GM23338 (cell line): Measurements from ENCODE around the gene KRTAP20-1. TPM values are rescaled to one million over a fixed set of nuclear protein-coding genes. Genes with fewer than 3 reads are reported as not detected.

ENCODE experiments used
- ATAC-seq: fragments of 200-7000 bp; cut with Tn5 transposase; 3 replicates; pipeline ENCODE4 v1.9.1; 2020
- DNase-seq: peaks from one replicate; pipeline ENCODE4 v3.0.0-alpha.2; 2015; ENCODE audit warnings: low spot score
- H2AFZ ChIP-seq: fragments of 200-600 bp; sonication (generic); 2 replicates; pipeline ENCODE4 v1.8.0; 2016; ENCODE audit warnings: antibody characterized with exemption, mild to moderate bottlenecking, moderate library complexity
- H3F3A ChIP-seq: fragments of 200-600 bp; sonication (generic); replicated peaks from 2 replicates; pipeline ENCODE4 v1.8.0; 2017; ENCODE audit warnings: antibody characterized with exemption, mixed run types, low read depth
- H3K27ac ChIP-seq: fragments of 200-600 bp; sonication (generic); 2 replicates; pipeline ENCODE4 v1.6.1; 2016; ENCODE audit warnings: low read depth
- H3K27me3 ChIP-seq: fragments of 200-600 bp; sonication (generic); 2 replicates; pipeline ENCODE4 v1.8.0; 2016; ENCODE audit warnings: mild to moderate bottlenecking, mixed run types, moderate library complexity; ENCODE audit not compliant: insufficient read depth
- H3K36me3 ChIP-seq: fragments of 200-600 bp; sonication (generic); 2 replicates; pipeline ENCODE4 v1.8.0; 2016; ENCODE audit warnings: mild to moderate bottlenecking; ENCODE audit not compliant: insufficient read depth
- H3K4me1 ChIP-seq: fragments of 200-600 bp; sonication (generic); 2 replicates; pipeline ENCODE4 v1.8.0; 2016; ENCODE audit warnings: mild to moderate bottlenecking, moderate library complexity; ENCODE audit not compliant: insufficient read depth
- H3K4me2 ChIP-seq: fragments of 200-600 bp; sonication (generic); 2 replicates; pipeline ENCODE4 v1.7.1; 2017; ENCODE audit warnings: mixed run types
- H3K4me3 ChIP-seq: fragments of 200-600 bp; sonication (generic); 2 replicates; pipeline ENCODE4 v1.6.1; 2016; ENCODE audit warnings: mixed run types
- H3K79me2 ChIP-seq: fragments of 200-600 bp; sonication (generic); replicated peaks from 2 replicates; pipeline ENCODE4 v1.8.0; 2017; ENCODE audit warnings: mild to moderate bottlenecking; ENCODE audit not compliant: insufficient read depth
- H3K9me2 ChIP-seq: fragments of 200-600 bp; sonication (generic); 2 replicates; pipeline ENCODE4 v1.8.0; 2017; ENCODE audit not compliant: insufficient read depth
- H4K20me1 ChIP-seq: fragments of 200-600 bp; sonication (generic); replicated peaks from 2 replicates; pipeline ENCODE4 v1.8.0; 2017; ENCODE audit warnings: mild to moderate bottlenecking; ENCODE audit not compliant: insufficient read depth
- H3K27ac Mint-ChIP-seq: 2 replicates; pipeline ENCODE4 v1.8.0; 2020; ENCODE audit warnings: inconsistent platforms, mild to moderate bottlenecking, moderate library complexity, mixed read lengths
- H3K27me3 Mint-ChIP-seq: 3 replicates; pipeline ENCODE4 v1.8.0; 2022; ENCODE audit warnings: low read depth, mild to moderate bottlenecking, moderate library complexity, mixed read lengths, inconsistent platforms; ENCODE audit not compliant: insufficient read depth, poor library complexity
- H3K36me3 Mint-ChIP-seq: 3 replicates; pipeline ENCODE4 v1.8.0; 2021; ENCODE audit warnings: low read depth, mild to moderate bottlenecking, inconsistent platforms, moderate library complexity, mixed read lengths
- H3K4me1 Mint-ChIP-seq: 3 replicates; pipeline ENCODE4 v1.8.0; 2020; ENCODE audit warnings: mild to moderate bottlenecking, inconsistent platforms, mixed read lengths
- H3K4me3 Mint-ChIP-seq: 3 replicates; pipeline ENCODE4 v1.8.0; 2021; ENCODE audit warnings: moderate library complexity, mild to moderate bottlenecking, inconsistent platforms, mixed read lengths
- H3K9me3 Mint-ChIP-seq: 3 replicates; pipeline ENCODE4 v1.8.0; 2020; ENCODE audit warnings: moderate library complexity, mild to moderate bottlenecking, inconsistent platforms, mixed read lengths
- CREB1 ChIP-seq: fragments of 250-450 bp; sonication (Bioruptor Pico); IDR thresholded peaks from 2 replicates; pipeline ENCODE4 v1.5.0; 2020; ENCODE audit warnings: low read depth, mild to moderate bottlenecking, moderate library complexity
- CTCF ChIP-seq, 2 experiments: fragments of 200-600 bp in 1 of 2; sonication (generic) in 1 of 2; conservative IDR thresholded peaks; 2 replicates each; pipeline versions ENCODE4 v1.5.1 to v1.6.1; 2016 to 2017; ENCODE audit warnings: antibody characterized with exemption in 2 of 2, low read depth in 2 of 2, mild to moderate bottlenecking in 2 of 2, moderate library complexity in 1 of 2
- ETS1 ChIP-seq: IDR thresholded peaks from 2 replicates; pipeline ENCODE4 v1.6.1; 2016; ENCODE audit warnings: antibody characterized with exemption
- JUNB ChIP-seq: IDR thresholded peaks from one replicate; pipeline ENCODE4 v1.6.1; 2016; ENCODE audit warnings: antibody characterized with exemption; ENCODE audit not compliant: unreplicated experiment
- NANOG ChIP-seq: IDR thresholded peaks from 2 replicates; pipeline ENCODE4 v1.6.1; 2016; ENCODE audit warnings: antibody characterized with exemption, borderline replicate concordance
- ZNF331 ChIP-seq: fragments of 250-450 bp; sonication (Bioruptor Pico); IDR thresholded peaks from 2 replicates; pipeline ENCODE4 v1.5.0; 2020; ENCODE audit warnings: low read depth, mild to moderate bottlenecking, moderate library complexity
- ZNF462 ChIP-seq: fragments of 250-450 bp; sonication (Bioruptor Pico); IDR thresholded peaks from 2 replicates; pipeline ENCODE4 v1.5.0; 2020; ENCODE audit warnings: mild to moderate bottlenecking, moderate library complexity
- polyA plus RNA-seq: library from polyadenylated mRNA; unstranded; fragments of >200 nt; fragmentation: Nextera tagmentation; extraction: Ambion mirVana; gene quantifications from 2 replicates; pipeline ENCODE4 v1.2.1, GENCODE V29; 2016
- total RNA-seq: library from RNA; depleted of rRNA; stranded (reverse); fragments of >200 nt; shearing (Covaris generic); gene quantifications from 2 replicates; pipeline ENCODE4 v1.2.3, GENCODE V29; 2014

The KRTAP20-1 gene
- total and polyA plus RNA-seq, 2 experiments from 2014 or later: not detected

- no peak for TF ChIP-seq ZNF462
- no peak for TF ChIP-seq ETS1
- TF ChIP-seq ZNF331: no peak
- no peak for TF ChIP-seq JUNB
- TF ChIP-seq NANOG: no peak
- TF ChIP-seq CREB1 (CRISPR knock-in tag): no peak
These were observed 13.0 kb downstream of the KRTAP20-1 start (continued) for GRCh38 chr21:30629200-30629599.

- Histone ChIP-seq H4K20me1 (no peaks in the 10 kb centered on the region), H3K4me3 (no peak within 1 kb of the TSS), H3K4me1 (no peaks in the 10 kb centered on the region), H3F3A (no peaks in the 10 kb centered on the region), H3K36me3 (no peaks in the 10 kb centered on the region), H2AFZ (no peak within 1 kb of the TSS), H3K27ac (no peak within 1 kb of the TSS), H3K9me2 (no peaks in the 10 kb centered on the region; the same call in 1 of the 2 replicates), H3K4me2 (no peak within 1 kb of the TSS), H3K27me3 (no peaks in the 10 kb centered on the region), H3K79me2 (no peaks in the 10 kb centered on the region)
- Mint-ChIP-seq H3K27me3 (peaks cover 2% of the 10 kb centered on the region), H3K36me3 (no peaks in the 10 kb centered on the region), H3K4me1 (no peaks in the 10 kb centered on the region), H3K27ac (no peak within 1 kb of the TSS), H3K9me3 (no peaks in the 10 kb centered on the region; the same call in 2 of the 3 replicates), H3K4me3 (no peak within 1 kb of the TSS)
- DNase-seq (no peak), ATAC-seq (no peak)
- TF ChIP-seq CTCF (conservative IDR thresholded peaks at IDR 0.05; ENCODE audit: low read depth in 2 of 2) (no peak), ZNF462 (no peak)
These were observed 18.7 kb downstream of the KRTAP20-1 start, which contains the start of gene KRTAP20-2 for GRCh38 chr21:30634906-30635305. Gene KRTAP20-2, plus strand, starts transcription at chr21:30635206. Its CDS starts 58 bp downstream, at chr21:30635264.
